A549 (cell line): ENCODE data around the gene B4GALT2. TPM values are rescaled to one million over a fixed set of nuclear protein-coding genes. Genes with fewer than 3 reads are reported as not detected.

Experiments
- ATAC-seq, 2 experiments: fragments of 200-7000 bp in 1 of 2; fragments of >200 bp in 1 of 2; cut with Nextera tagmentation in 1 of 2; cut with Tn5 transposase in 1 of 2; 3 replicates each; pipeline versions ENCODE4 v1.8.0 to v1.9.1; 2018 to 2020; ENCODE audit warnings: mild to moderate bottlenecking in 1 of 2, moderate library complexity in 1 of 2
- CTCF ChIA-PET: fragments of 300-600 bp; sonication (Branson Sonifier 250); formaldehyde crosslinking; extraction: SDS; loops from one replicate; lab custom pipeline; 2021; ENCODE audit warnings: antibody characterized with exemption, inconsistent platforms; lab: Yijun Ruan, JAX
- POLR2A ChIA-PET: fragments of 350-600 bp; formaldehyde crosslinking; extraction: SDS; loops from one replicate; lab custom pipeline; 2021; ENCODE audit warnings: antibody characterized with exemption, inconsistent platforms; lab: Yijun Ruan, JAX
- DNase-seq, 2 experiments: peaks; one replicate each; pipeline versions ENCODE4 v3.0.0 to v3.0.0-alpha.2; 2011 to 2016; ENCODE audit warnings: low read depth in 1 of 2, low spot score in 1 of 2
- FAIRE-seq: peaks from 2 replicates; lab custom pipeline; 2011; peaks lifted over from hg19 to GRCh38; lab: Jason Lieb, UNC
- H3K27ac ChIP-seq, 2 experiments: fragments of >200 bp; sonication (Bioruptor Twin); formaldehyde crosslinking; 3 replicates each; pipeline ENCODE4 v1.5.1; 2016 to 2017
- H3K4me1 ChIP-seq: fragments of >200 bp; sonication (Bioruptor Twin); formaldehyde crosslinking; 3 replicates; pipeline ENCODE4 v1.6.1; 2016
- H3K4me2 ChIP-seq: fragments of >200 bp; sonication (Bioruptor Twin); formaldehyde crosslinking; 3 replicates; pipeline ENCODE4 v1.6.1; 2016
- H3K4me3 ChIP-seq: fragments of >200 bp; sonication (Bioruptor Twin); formaldehyde crosslinking; 3 replicates; pipeline ENCODE4 v1.5.1; 2016
- H3K9me3 ChIP-seq: fragments of >200 bp; sonication (Bioruptor Twin); formaldehyde crosslinking; 3 replicates; pipeline ENCODE4 v1.6.1; 2016
- CBX2 ChIP-seq: fragments of 200-600 bp; sonication (generic); IDR thresholded peaks from 2 replicates; pipeline ENCODE4 v1.6.1; 2016; ENCODE audit warnings: low read depth, mild to moderate bottlenecking, borderline replicate concordance
- EP300 ChIP-seq, 2 experiments: fragments of >200 bp; sonication (Bioruptor Twin); formaldehyde crosslinking; IDR thresholded peaks; 2 replicates in 1 of 2; 3 replicates in 1 of 2; pipeline ENCODE4 v1.6.1; 2016 to 2017
- HEYL ChIP-seq: fragments of 250-450 bp; sonication (Bioruptor Pico); IDR thresholded peaks from 2 replicates; pipeline ENCODE4 v1.8.0; 2021; ENCODE audit warnings: mild to moderate bottlenecking, moderate library complexity
- HOXB13 ChIP-seq: fragments of 250-450 bp; sonication (Bioruptor Pico); IDR thresholded peaks from 2 replicates; pipeline ENCODE4 v1.5.0; 2020; ENCODE audit warnings: low read depth, mild to moderate bottlenecking, moderate library complexity
- HOXB5 ChIP-seq: fragments of 250-450 bp; sonication (Bioruptor Pico); IDR thresholded peaks from 2 replicates; pipeline ENCODE4 v1.5.0; 2020; ENCODE audit warnings: mild to moderate bottlenecking, moderate library complexity
- JUN ChIP-seq, 2 experiments: fragments of >200 bp; sonication (Bioruptor Twin); formaldehyde crosslinking; IDR thresholded peaks; 2 replicates in 1 of 2; 3 replicates in 1 of 2; pipeline ENCODE4 v1.6.1; 2016 to 2017
- JUNB ChIP-seq: fragments of >200 bp; sonication (Bioruptor Twin); formaldehyde crosslinking; IDR thresholded peaks from 2 replicates; pipeline ENCODE4 v1.6.1; 2016
- KDM1A ChIP-seq: fragments of 200-600 bp; sonication (generic); IDR thresholded peaks from 2 replicates; pipeline ENCODE4 v1.6.1; 2016; ENCODE audit warnings: low read depth, mild to moderate bottlenecking
- KDM5A ChIP-seq: fragments of 200-600 bp; sonication (generic); IDR thresholded peaks from 2 replicates; pipeline ENCODE4 v1.6.1; 2016; ENCODE audit warnings: antibody characterized with exemption, mild to moderate bottlenecking
- MAZ ChIP-seq: fragments of 150-350 bp; IDR thresholded peaks from 2 replicates; pipeline ENCODE4 v1.6.1; 2014; ENCODE audit warnings: antibody characterized with exemption, low read depth, low read length, borderline replicate concordance
- MYC ChIP-seq: IDR thresholded peaks from 2 replicates; pipeline ENCODE4 v1.6.1; 2012; ENCODE audit warnings: mild to moderate bottlenecking, inconsistent platforms, low read length, improper control_type of control experiment, borderline replicate concordance
- NFE2L2 ChIP-seq: fragments of 150-350 bp; conservative IDR thresholded peaks from 2 replicates; pipeline ENCODE4 v1.6.1; 2014; ENCODE audit warnings: low read length
- PHF8 ChIP-seq: fragments of 200-600 bp; sonication (generic); IDR thresholded peaks from 2 replicates; pipeline ENCODE4 v1.6.1; 2016; ENCODE audit warnings: low read depth, mild to moderate bottlenecking, antibody characterized with exemption, moderate library complexity, borderline replicate concordance
- RARB ChIP-seq: fragments of 250-450 bp; sonication (Bioruptor Pico); IDR thresholded peaks from 2 replicates; pipeline ENCODE4 v1.8.0; 2021; ENCODE audit warnings: mild to moderate bottlenecking, moderate library complexity
- RNF2 ChIP-seq: fragments of 200-600 bp; sonication (generic); IDR thresholded peaks from 2 replicates; pipeline ENCODE4 v1.6.1; 2016; ENCODE audit warnings: low read depth, mild to moderate bottlenecking, antibody characterized with exemption, moderate library complexity, borderline replicate concordance
- SMC3 ChIP-seq: fragments of >200 bp; sonication (Bioruptor Twin); formaldehyde crosslinking; IDR thresholded peaks from 3 replicates; pipeline ENCODE4 v1.6.1; 2018; ENCODE audit warnings: inconsistent platforms
- TP53 ChIP-seq: fragments of 250-450 bp; sonication (Bioruptor Pico); IDR thresholded peaks from 2 replicates; pipeline ENCODE4 v1.5.0; 2021; ENCODE audit warnings: mild to moderate bottlenecking, moderate library complexity
- ZFP36 ChIP-seq: fragments of 450-650 bp; IDR thresholded peaks from 2 replicates; pipeline ENCODE4 v1.6.1; 2014; ENCODE audit warnings: borderline replicate concordance; ENCODE audit not compliant: partially characterized antibody
- ZNF302 ChIP-seq: fragments of 250-450 bp; sonication (Bioruptor Pico); IDR thresholded peaks from 2 replicates; pipeline ENCODE4 v1.9.0; 2021; ENCODE audit warnings: inconsistent platforms, mild to moderate bottlenecking, moderate library complexity
- ZSCAN20 ChIP-seq: fragments of 250-450 bp; sonication (Bioruptor Pico); IDR thresholded peaks from 2 replicates; pipeline ENCODE4 v1.8.0; 2022; ENCODE audit warnings: mild to moderate bottlenecking, moderate library complexity
- whole genome bisulfite sequencing: methylation state at CpG from one replicate; pipeline ENCODE4 v1.1.6; 2017; ENCODE audit errors: missing lambda C conversion rate; 5-methylcytosine and 5-hydroxymethylcytosine counted together
- polyA plus RNA-seq, 4 experiments: library from polyadenylated mRNA; depleted of rRNA in 3 of 4; stranded (reverse); fragments of >200 nt; fragmentation: RNase III in 1 of 4; extraction: RNeasy Plus Mini Kit Qiagen cat#74134 plus additional on column Dnase treatment in 1 of 4; gene quantifications; 2 replicates in 3 of 4; 3 replicates in 1 of 4; pipeline ENCODE4 v1.2.3, GENCODE V29; 2011 to 2017
- TF ChIP-seq, protein P1 (sequence below): fragments of >200 bp; sonication (Bioruptor Twin); formaldehyde crosslinking; IDR thresholded peaks from 3 replicates; pipeline ENCODE4 v1.6.1; 2016
- TF ChIP-seq, protein P2 (sequence below): fragments of 450-650 bp; IDR thresholded peaks from 2 replicates; pipeline ENCODE4 v1.6.1; 2014; ENCODE audit warnings: antibody characterized with exemption
- TF ChIP-seq, protein P3 (sequence below): IDR thresholded peaks from 2 replicates; pipeline ENCODE4 v1.6.1; 2012
- TF ChIP-seq, protein P4 (sequence below): fragments of 250-450 bp; sonication (Bioruptor Pico); IDR thresholded peaks from 2 replicates; pipeline ENCODE4 v1.5.0; 2020; ENCODE audit warnings: low read depth, mild to moderate bottlenecking, moderate library complexity
- TF ChIP-seq, protein P5 (sequence below): IDR thresholded peaks from 2 replicates; pipeline ENCODE4 v1.6.1; 2012

B4GALT2 gene
- polyA plus RNA-seq, 2 of the 4 experiments (the other 2 are of a cell fraction), result 19.0 to 35.8 TPM

DNA sequence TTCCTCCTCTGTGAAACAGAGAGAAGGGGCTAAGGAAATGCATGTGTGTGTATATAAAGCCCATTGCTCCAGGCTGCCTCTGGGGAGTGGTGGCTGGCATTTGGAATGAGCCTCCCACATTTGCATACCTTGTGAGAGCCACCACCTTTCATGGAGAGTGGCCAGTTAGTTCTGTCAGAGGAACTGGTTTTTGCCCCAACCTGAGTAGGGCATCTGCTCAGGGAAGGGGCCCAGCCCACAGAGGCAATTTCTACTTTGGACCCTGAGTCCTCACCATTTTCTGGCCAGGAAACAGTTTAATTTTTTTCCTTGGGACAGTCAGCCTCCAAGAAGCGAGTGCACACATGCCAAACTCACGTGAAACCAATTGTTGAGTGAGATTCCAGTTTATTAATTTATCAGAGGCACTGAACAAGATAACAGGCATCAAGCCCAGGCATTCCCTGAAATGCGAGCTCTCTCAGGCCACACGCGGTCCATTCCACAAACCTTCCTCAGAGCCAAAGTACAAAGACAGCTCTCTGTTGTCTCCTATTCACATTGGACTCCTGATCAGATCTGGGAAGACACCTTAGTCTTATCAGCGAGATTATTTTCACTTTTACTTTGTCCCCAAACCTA, 53.3 kb downstream of the B4GALT2 start:
- FAIRE-seq (no peak), DNase-seq (no peak)
- H3K4me3 ChIP-seq, result no peak overlapping the region
- peak overlapping the region; percentile 96 to 99 for H3K27ac ChIP-seq
- ChIA-PET POLR2A (no interaction called here), CTCF (interaction anchor here (0.9 to 25.3 kb wide), 5 partner anchors 15 to 268 kb away, joined by 3 to 412 read pairs (median 4); no protein-coding TSS in a partner anchor)
- H3K4me2 ChIP-seq, result peak overlapping the region; percentile 93
- TF ChIP-seq KDM5A, result no peak
- TF ChIP-seq, protein P1, sequence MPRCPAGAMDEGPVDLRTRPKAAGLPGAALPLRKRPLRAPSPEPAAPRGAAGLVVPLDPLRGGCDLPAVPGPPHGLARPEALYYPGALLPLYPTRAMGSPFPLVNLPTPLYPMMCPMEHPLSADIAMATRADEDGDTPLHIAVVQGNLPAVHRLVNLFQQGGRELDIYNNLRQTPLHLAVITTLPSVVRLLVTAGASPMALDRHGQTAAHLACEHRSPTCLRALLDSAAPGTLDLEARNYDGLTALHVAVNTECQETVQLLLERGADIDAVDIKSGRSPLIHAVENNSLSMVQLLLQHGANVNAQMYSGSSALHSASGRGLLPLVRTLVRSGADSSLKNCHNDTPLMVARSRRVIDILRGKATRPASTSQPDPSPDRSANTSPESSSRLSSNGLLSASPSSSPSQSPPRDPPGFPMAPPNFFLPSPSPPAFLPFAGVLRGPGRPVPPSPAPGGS, result no peak
- TF ChIP-seq, protein P2, sequence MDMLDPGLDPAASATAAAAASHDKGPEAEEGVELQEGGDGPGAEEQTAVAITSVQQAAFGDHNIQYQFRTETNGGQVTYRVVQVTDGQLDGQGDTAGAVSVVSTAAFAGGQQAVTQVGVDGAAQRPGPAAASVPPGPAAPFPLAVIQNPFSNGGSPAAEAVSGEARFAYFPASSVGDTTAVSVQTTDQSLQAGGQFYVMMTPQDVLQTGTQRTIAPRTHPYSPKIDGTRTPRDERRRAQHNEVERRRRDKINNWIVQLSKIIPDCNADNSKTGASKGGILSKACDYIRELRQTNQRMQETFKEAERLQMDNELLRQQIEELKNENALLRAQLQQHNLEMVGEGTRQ, result no peak
- TF ChIP-seq RARB, result no peak
- TF ChIP-seq NFE2L2, result no peak
- TF ChIP-seq EP300 (IDR thresholded peaks at IDR 0.05), result no peak
- no peak for TF ChIP-seq RNF2
- no peak for TF ChIP-seq KDM1A
- TF ChIP-seq, protein P3, sequence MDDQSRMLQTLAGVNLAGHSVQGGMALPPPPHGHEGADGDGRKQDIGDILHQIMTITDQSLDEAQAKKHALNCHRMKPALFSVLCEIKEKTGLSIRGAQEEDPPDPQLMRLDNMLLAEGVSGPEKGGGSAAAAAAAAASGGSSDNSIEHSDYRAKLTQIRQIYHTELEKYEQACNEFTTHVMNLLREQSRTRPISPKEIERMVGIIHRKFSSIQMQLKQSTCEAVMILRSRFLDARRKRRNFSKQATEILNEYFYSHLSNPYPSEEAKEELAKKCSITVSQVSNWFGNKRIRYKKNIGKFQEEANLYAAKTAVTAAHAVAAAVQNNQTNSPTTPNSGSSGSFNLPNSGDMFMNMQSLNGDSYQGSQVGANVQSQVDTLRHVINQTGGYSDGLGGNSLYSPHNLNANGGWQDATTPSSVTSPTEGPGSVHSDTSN, result no peak
- TF ChIP-seq TP53 (CRISPR knock-in tag), result no peak
- TF ChIP-seq HOXB13, result no peak
- no peak for TF ChIP-seq SMC3
- no peak for TF ChIP-seq MYC
- TF ChIP-seq PHF8, result no peak
- TF ChIP-seq ZNF302 (CRISPR knock-in tag), result no peak
- TF ChIP-seq, all 56 proteins: peak for 0
- peaks cover 42% of the 10 kb centered on the region for H3K4me1 ChIP-seq
- no peak for ATAC-seq
- no peaks in the 10 kb centered on the region for H3K9me3 ChIP-seq
- 89% methylated on average over 6 of the region's 6 CpGs for WGBS

DNA sequence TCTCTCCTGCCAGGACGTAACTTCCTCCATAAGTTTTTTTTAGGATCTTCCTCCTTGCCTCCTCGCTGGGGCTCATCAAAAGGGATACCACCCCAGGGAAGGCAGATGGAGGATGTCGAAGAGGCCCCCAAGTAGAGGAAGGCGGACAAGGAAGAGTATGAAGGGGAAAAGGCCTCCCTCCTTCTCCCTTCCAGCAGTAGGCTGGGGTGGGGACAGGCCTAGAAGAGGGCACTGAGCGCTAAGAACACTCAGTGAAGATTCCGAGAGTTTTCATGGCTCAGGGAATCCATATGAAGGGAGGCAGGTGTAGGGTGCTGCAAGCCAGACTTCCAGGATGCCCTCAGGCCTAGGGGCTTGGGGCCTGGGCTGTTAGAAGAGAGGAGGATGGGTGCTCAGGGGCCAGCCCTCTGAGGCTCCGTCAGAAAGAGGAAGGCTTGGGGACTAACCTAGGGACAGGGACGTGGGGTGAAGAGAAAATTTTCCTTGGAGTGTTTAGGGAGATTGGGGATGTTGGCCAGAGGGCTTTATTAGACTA, 54.1 kb downstream of the B4GALT2 start:
- FAIRE-seq (no peak), ATAC-seq (no peak), DNase-seq (no peak)
- Histone ChIP-seq H3K4me2 (no peak overlapping the region), H3K27ac (0 out of 6 replicates have a peak overlapping the region, but pooled peaks of 1 of the 2 experiments have one; percentile 20), H3K4me1 (peaks cover 38% of the 10 kb centered on the region), H3K9me3 (no peaks in the 10 kb centered on the region), H3K4me3 (no peak overlapping the region)
- POLR2A ChIA-PET, result no interaction called here
- no peak for TF ChIP-seq JUN (IDR thresholded peaks at IDR 0.05)
- no peak for TF ChIP-seq HOXB5 (CRISPR knock-in tag)
- no peak for TF ChIP-seq KDM1A
- TF ChIP-seq, protein P2, result no peak
- TF ChIP-seq JUNB, result no peak
- CTCF ChIA-PET, result interaction anchor here (1.0 to 25.3 kb wide), 3 partner anchors 14 to 46 kb away, joined by 3 to 412 read pairs (median 68); no protein-coding TSS in a partner anchor
- WGBS, result 95% methylated on average over 8 of the region's 8 CpGs

DNA sequence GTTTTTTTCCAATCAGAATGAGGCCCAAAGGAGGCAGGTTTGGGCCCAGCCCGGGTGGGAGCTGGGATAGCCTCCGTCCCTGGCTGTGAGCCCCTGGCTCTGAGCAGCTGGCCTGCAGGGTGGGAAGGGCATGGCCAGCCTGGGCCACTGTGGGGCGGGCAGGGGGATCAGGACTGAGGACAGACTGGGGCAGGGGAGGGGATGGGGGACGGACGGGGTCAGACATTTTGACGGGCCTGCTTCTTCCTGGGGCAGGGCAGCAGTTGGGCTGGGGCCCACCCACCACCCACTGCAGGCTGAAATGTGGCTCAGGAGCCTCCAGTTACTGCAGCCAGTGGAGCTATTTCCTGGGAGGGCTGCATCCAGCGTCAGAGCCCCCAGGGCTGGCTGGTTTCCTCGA, 54.7 kb downstream of the B4GALT2 start:
- H3K4me3 ChIP-seq, result no peak overlapping the region
- POLR2A ChIA-PET, result interaction anchor here (0.5 kb wide), 1 partner anchor 753 kb away, joined by 3 read pairs; no protein-coding TSS in a partner anchor
- ATAC-seq (no peak), DNase-seq (no peak), FAIRE-seq (no peak)
- peaks cover 31% of the 10 kb centered on the region for H3K4me1 ChIP-seq
- CTCF ChIA-PET, result interaction anchor here (5.0 to 25.3 kb wide), 3 partner anchors 14 to 31 kb away, joined by 49 to 412 read pairs (median 68); no protein-coding TSS in a partner anchor
- no peaks in the 10 kb centered on the region for H3K9me3 ChIP-seq
- WGBS, result no CpG with 5 or more reads among the region's 8 CpGs
- peak overlapping the region in 1 of 2 experiments; percentile 36; a peak in 1 of 6 replicates for H3K27ac ChIP-seq
- no peak overlapping the region for H3K4me2 ChIP-seq
- TF ChIP-seq ZFP36, result no peak
- TF ChIP-seq, protein P2, result no peak
- TF ChIP-seq HEYL, result no peak
- TF ChIP-seq, protein P1, result no peak
- TF ChIP-seq, protein P4, sequence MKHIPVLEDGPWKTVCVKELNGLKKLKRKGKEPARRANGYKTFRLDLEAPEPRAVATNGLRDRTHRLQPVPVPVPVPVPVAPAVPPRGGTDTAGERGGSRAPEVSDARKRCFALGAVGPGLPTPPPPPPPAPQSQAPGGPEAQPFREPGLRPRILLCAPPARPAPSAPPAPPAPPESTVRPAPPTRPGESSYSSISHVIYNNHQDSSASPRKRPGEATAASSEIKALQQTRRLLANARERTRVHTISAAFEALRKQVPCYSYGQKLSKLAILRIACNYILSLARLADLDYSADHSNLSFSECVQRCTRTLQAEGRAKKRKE, result no peak
- no peak for TF ChIP-seq ZSCAN20 (CRISPR knock-in tag)
- TF ChIP-seq KDM5A, result no peak
- TF ChIP-seq, protein P5, sequence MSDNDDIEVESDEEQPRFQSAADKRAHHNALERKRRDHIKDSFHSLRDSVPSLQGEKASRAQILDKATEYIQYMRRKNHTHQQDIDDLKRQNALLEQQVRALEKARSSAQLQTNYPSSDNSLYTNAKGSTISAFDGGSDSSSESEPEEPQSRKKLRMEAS, result no peak
- TF ChIP-seq CBX2, result no peak
- no peak for TF ChIP-seq MAZ
